Spleen (tissue), 11 donors: ENCODE measurements around the gene ZYG11B. TPM values are rescaled to one million over a fixed set of nuclear protein-coding genes. Genes with fewer than 3 reads are reported as not detected.

Experiments used
- DNase-seq: peaks from one replicate; pipeline ENCODE4 v3.0.0-alpha.2; 2020
- H3K27ac ChIP-seq, 8 donors: fragments of 200-600 bp; sonication (generic) in 7 of 8; 1 replicate in 4 of 8; 2 replicates in 4 of 8; pipeline versions ENCODE4 v1.5.0 to v1.8.0; 2016 to 2021; ENCODE audit warnings: inconsistent platforms in 4 of 8, mild to moderate bottlenecking in 4 of 8, moderate library complexity in 1 of 8
- H3K27me3 ChIP-seq, 7 donors: fragments of 200-600 bp; sonication (generic) in 6 of 7; replicated peaks in 1 of 7; 1 replicate in 4 of 7; 2 replicates in 3 of 7; pipeline versions ENCODE4 v1.5.0 to v1.8.0; 2016 to 2021; ENCODE audit warnings: inconsistent platforms in 3 of 7, mild to moderate bottlenecking in 1 of 7
- H3K36me3 ChIP-seq, 6 donors: fragments of 200-600 bp; sonication (generic) in 5 of 6; 1 replicate in 4 of 6; 2 replicates in 2 of 6; pipeline versions ENCODE4 v1.5.0 to v1.8.0; 2016 to 2021; ENCODE audit warnings: inconsistent platforms in 2 of 6
- H3K4me1 ChIP-seq, 6 donors: fragments of 200-600 bp; sonication (generic) in 5 of 6; 1 replicate in 3 of 6; 2 replicates in 3 of 6; pipeline versions ENCODE4 v1.5.0 to v1.8.0; 2016 to 2021; ENCODE audit warnings: inconsistent platforms in 3 of 6
- H3K4me3 ChIP-seq, 8 donors: fragments of 200-600 bp; sonication (generic) in 7 of 8; 1 replicate in 4 of 8; 2 replicates in 4 of 8; pipeline versions ENCODE4 v1.5.0 to v1.8.0; 2016 to 2021; ENCODE audit warnings: inconsistent platforms in 4 of 8, mild to moderate bottlenecking in 4 of 8, moderate library complexity in 2 of 8
- H3K9me3 ChIP-seq, 8 donors: fragments of 200-600 bp; sonication (generic) in 7 of 8; 1 replicate in 4 of 8; 2 replicates in 4 of 8; pipeline versions ENCODE4 v1.5.0 to v1.8.0; 2016 to 2021; ENCODE audit warnings: inconsistent platforms in 4 of 8
- POLR2A ChIP-seq, 3 donors: fragments of 450-650 bp; IDR thresholded peaks; one replicate each; pipeline ENCODE4 v1.5.1; 2017; ENCODE audit warnings: antibody characterized with exemption in 3 of 3, mild to moderate bottlenecking in 1 of 3
- POLR2AphosphoS5 ChIP-seq, 3 donors: sonication (generic); formaldehyde crosslinking; IDR thresholded peaks; one replicate each; pipeline ENCODE4 v1.5.1; 2017; ENCODE audit warnings: antibody characterized with exemption in 3 of 3
- WGBS, 5 donors: extraction: QIAGEN DNeasy Blood & Tissue Kit in 3 of 5; methylation state at CpG; one replicate each; pipeline versions ENCODE4 v1.1.5 to v1.1.7; 2013 to 2018; 5-methylcytosine and 5-hydroxymethylcytosine counted together
- intact Hi-C: fragments of 100-400 bp; cut with DNase I; formaldehyde crosslinking; loops from one replicate; pipeline ENCODE4 v1.15.0; 2023; ENCODE audit warnings: low total_unique reads
- polyA plus RNA-seq, 3 donors: library from polyadenylated mRNA; stranded (reverse); fragments of 200-250 nt; gene quantifications; one replicate each; pipeline ENCODE4 v1.2.1, GENCODE V29; 2013
- total RNA-seq, 7 donors: library from RNA; depleted of rRNA in 3 of 7; stranded (reverse); fragments of >200 nt in 3 of 7; fragmentation: NEBNext Ultra II Directional in 4 of 7; extraction: Animal tissue kit (Norgen Biotek cat#: 25700) in 4 of 7; gene quantifications; one replicate each; pipeline versions ENCODE4 v1.1.0 to v1.2.1, GENCODE V29; 2016 to 2021
- TF ChIP-seq, protein P1 (sequence below), 11 experiments: fragments of 200-600 bp in 7 of 11; fragments of 450-650 bp in 4 of 11; sonication (generic) in 4 of 11; IDR thresholded peaks in 8 of 11; conservative IDR thresholded peaks in 3 of 11; 1 replicate in 7 of 11; 2 replicates in 4 of 11; pipeline versions ENCODE4 v1.4.0 to v1.8.0; 2016 to 2021; ENCODE audit warnings: antibody characterized with exemption in 11 of 11, inconsistent platforms in 4 of 11, mild to moderate bottlenecking in 1 of 11
- donor health status: healthy with polysubstance abuse.
- donor health status: DM: no; HTN: no; CAD: no; lungs with moderate emphysema.
- donor health status: DM: no; HTN: no; CAD: no.
- donor health status: Bipolar disorder and iron deficiency.
- donor health status: healthy.
- donor health status: DM: no; HTN: no; CAD: no.
- donor health status: DM: yes; HTN: yes; CAD: no.

Gene ZYG11B
- total and polyA plus RNA-seq, 10 donors, result 3.0 to 35.5 (median 21.9) TPM

DNA sequence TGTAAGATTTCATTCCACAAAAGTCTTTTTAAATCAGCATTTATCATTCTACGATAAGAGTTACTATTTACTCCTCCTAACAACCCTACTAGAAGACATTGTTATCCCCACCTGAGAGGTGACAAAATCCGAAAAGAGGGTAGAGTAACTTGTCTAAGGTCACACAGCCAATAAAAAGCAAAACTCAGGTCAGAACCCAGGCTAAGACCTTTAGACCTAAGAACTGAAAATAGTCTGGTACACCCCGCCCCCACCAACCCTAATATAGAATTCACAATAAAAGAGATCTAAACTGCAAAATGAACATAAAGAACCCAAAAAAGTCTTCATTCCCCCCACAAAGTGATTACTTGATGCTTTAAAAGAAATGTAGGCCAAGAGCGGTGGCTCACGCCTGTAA is 46.8 kb upstream of the ZYG11B start:
- Histone ChIP-seq H3K9me3 (no peaks in the 10 kb centered on the region), H3K4me1 (peaks cover 0 to 10% (median 3%) of the 10 kb centered on the region in 6 donors), H3K27me3 (no peaks in the 10 kb centered on the region), H3K27ac (no peak overlapping the region), H3K36me3 (peaks cover 0 to 20% (median 2%) of the 10 kb centered on the region in 6 donors), H3K4me3 (no peak overlapping the region)
- WGBS, 5 donors, result 94 to 95% (median 95%) methylated on average over 5 of the region's 5 CpGs
- no peak for TF ChIP-seq POLR2AphosphoS5 (IDR thresholded peaks at IDR 0.05)
- no peak for TF ChIP-seq POLR2A (IDR thresholded peaks at IDR 0.05)
- intact Hi-C loops, result no loop called here
- no peak for DNase-seq

DNA sequence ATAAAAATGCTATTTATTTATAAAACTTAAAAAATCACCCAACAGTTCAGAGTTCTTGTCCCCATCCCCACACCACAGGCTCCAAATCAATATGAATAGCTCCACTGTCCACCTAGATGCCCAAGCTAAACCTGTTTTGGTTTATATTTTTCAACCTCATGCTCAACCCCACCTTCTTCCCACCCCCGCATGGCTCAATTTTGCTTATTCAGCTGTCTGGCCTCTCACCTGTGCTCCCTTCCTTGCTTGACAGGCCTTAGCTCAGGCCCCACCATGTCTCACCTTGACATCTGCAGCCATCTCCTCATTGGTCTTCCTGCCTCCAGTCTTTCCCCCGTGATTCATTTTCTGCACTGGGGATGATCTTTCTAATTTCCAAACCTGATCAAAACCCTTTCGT is 45.9 kb upstream of the ZYG11B start:
- Histone ChIP-seq H3K4me1 (peaks cover 0 to 10% (median 3%) of the 10 kb centered on the region in 6 donors), H3K27ac (no peak overlapping the region), H3K4me3 (no peak overlapping the region), H3K27me3 (no peaks in the 10 kb centered on the region), H3K36me3 (peaks cover 0 to 24% (median 2%) of the 10 kb centered on the region in 6 donors), H3K9me3 (no peaks in the 10 kb centered on the region)
- intact Hi-C loops, result loop anchor here (10.0 kb wide), 2 partner anchors 126 to 536 kb away; partner anchors contain the start of genes TUT4 and ZFYVE9
- no peak for DNase-seq
- no peak for TF ChIP-seq POLR2A (IDR thresholded peaks at IDR 0.05)
- TF ChIP-seq, protein P1, sequence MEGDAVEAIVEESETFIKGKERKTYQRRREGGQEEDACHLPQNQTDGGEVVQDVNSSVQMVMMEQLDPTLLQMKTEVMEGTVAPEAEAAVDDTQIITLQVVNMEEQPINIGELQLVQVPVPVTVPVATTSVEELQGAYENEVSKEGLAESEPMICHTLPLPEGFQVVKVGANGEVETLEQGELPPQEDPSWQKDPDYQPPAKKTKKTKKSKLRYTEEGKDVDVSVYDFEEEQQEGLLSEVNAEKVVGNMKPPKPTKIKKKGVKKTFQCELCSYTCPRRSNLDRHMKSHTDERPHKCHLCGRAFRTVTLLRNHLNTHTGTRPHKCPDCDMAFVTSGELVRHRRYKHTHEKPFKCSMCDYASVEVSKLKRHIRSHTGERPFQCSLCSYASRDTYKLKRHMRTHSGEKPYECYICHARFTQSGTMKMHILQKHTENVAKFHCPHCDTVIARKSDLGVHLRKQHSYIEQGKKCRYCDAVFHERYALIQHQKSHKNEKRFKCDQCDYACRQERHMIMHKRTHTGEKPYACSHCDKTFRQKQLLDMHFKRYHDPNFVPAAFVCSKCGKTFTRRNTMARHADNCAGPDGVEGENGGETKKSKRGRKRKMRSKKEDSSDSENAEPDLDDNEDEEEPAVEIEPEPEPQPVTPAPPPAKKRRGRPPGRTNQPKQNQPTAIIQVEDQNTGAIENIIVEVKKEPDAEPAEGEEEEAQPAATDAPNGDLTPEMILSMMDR (IDR thresholded peaks at IDR 0.05 in 8 of 11, conservative IDR thresholded peaks at IDR 0.05 in 3 of 11), result no peak
- TF ChIP-seq POLR2AphosphoS5 (IDR thresholded peaks at IDR 0.05), result no peak
- WGBS, 5 donors, result 82 to 91% (median 87%) methylated on average over 3 of the region's 3 CpGs

DNA sequence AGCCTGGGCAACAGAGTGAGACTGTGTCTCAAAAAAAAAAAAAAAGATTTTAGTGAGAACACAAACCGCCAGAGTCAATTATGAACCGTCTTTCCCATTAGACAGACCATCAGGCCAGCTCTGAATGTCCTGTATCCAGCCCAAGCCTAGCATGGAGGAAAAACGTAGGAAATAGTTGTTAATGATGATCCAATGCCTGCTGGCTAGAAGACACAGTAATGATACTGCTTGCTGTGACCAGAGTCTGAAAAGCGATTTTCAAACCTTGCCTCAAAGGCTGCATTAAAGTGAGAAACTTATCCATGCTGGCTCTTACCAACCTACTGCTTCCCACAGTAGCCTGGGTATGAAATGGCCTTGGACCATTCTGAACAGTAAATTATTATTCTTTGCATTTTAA is 45.1 kb upstream of the ZYG11B start:
- Histone ChIP-seq H3K36me3 (peaks cover 0 to 16% (median 2%) of the 10 kb centered on the region in 6 donors), H3K4me3 (no peak overlapping the region), H3K9me3 (no peaks in the 10 kb centered on the region), H3K27ac (no peak overlapping the region), H3K27me3 (no peaks in the 10 kb centered on the region), H3K4me1 (peaks cover 3 to 17% (median 8%) of the 10 kb centered on the region in 6 donors)
- DNase-seq, result no peak
- TF ChIP-seq, protein P1 (IDR thresholded peaks at IDR 0.05 in 8 of 11, conservative IDR thresholded peaks at IDR 0.05 in 3 of 11), result no peak
- TF ChIP-seq POLR2A (IDR thresholded peaks at IDR 0.05), result no peak
- no peak for TF ChIP-seq POLR2AphosphoS5 (IDR thresholded peaks at IDR 0.05)
- intact Hi-C loops, result loop anchor here (10.0 kb wide), 2 partner anchors 126 to 536 kb away; partner anchors contain the start of genes TUT4 and ZFYVE9
- WGBS, 5 donors, result 88 to 95% (median 90%) methylated on average over 4 of the region's 4 CpGs

DNA sequence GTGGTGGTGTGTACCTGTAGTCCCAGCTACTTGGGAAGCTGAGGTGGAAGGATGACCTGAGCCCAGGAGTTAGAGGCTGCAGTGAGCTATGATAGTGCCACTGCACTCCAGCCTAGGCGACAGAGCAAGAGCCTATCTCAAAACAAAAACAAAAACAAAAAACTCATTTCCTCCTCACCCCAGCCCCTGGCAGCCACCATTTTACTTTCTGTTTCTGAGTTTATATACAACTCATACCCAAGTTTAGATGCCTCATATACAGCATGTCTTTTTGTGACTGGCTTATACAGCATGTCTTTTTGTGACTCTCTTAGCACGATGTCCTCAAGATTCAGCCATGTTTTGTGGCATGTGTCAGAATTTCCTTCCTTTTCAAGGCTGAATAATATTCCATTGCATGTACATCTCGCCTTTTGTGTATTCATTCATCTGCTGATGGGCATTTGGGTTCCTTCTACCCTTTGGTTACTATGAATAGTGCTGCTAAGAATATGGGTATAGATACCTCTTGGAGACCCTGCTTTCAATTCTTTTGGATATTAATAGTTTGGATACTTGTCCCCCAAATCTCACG is 42.8 kb upstream of the ZYG11B start:
- Histone ChIP-seq H3K27me3 (no peaks in the 10 kb centered on the region), H3K4me1 (peaks cover 3 to 15% (median 9%) of the 10 kb centered on the region in 6 donors), H3K36me3 (peaks cover 0 to 33% (median 15%) of the 10 kb centered on the region in 6 donors), H3K4me3 (no peak overlapping the region), H3K9me3 (peaks cover 0 to 5% (median 0%) of the 10 kb centered on the region in 8 donors), H3K27ac (no peak overlapping the region)
- TF ChIP-seq, protein P1 (IDR thresholded peaks at IDR 0.05 in 8 of 11, conservative IDR thresholded peaks at IDR 0.05 in 3 of 11), result no peak
- intact Hi-C loops, result loop anchor here (10.0 kb wide), 2 partner anchors 129 to 539 kb away; partner anchors contain the start of genes TUT4 and ZFYVE9
- 88 to 98% (median 94%) methylated on average over 4 of the region's 4 CpGs for WGBS, 5 donors
- DNase-seq, result no peak
